Epithelial cell of umbilical artery (primary cell): ENCODE results near the gene DNASE2B. TPM values are rescaled to one million over a fixed set of nuclear protein-coding genes. Genes with fewer than 3 reads are reported as not detected.

Source experiments
- total RNA-seq: library from RNA; depleted of rRNA; stranded (reverse); fragments of >200 nt; gene quantifications from 2 replicates; pipeline ENCODE4 v1.2.3, GENCODE V29; 2014

The DNASE2B gene
- total RNA-seq, result not detected in 2 replicates

GRCh38 chr1:84398175-84399155, at the start of gene DNASE2B:
TSS of gene DNASE2B (plus strand) at chr1:84398484. CDS start at chr1:84398565, 81 bp downstream.

Other genes starting within 250 kb of the DNASE2B start
- gene SAMD13, start 96.8 kb upstream of the DNASE2B start, total RNA-seq, result 3.6 and 5.2 TPM in 2 replicates
- 39.0 and 48.3 TPM in 2 replicates for gene RPF1, start 80.8 kb downstream of the DNASE2B start, total RNA-seq
- 1.6 TPM in 1 of 2 replicates, not detected in the other for gene SPATA1, start 107.9 kb downstream of the DNASE2B start, total RNA-seq
- gene GNG5, start 108.1 kb downstream of the DNASE2B start, total RNA-seq, result 12.9 and 18.5 TPM in 2 replicates
- 4.7 and 6.5 TPM in 2 replicates for gene CTBS, start 176.0 kb downstream of the DNASE2B start, total RNA-seq